GM18511 (cell line): ENCODE data around the gene BMPER.

ENCODE experiments used
- ATAC-seq: cut with Tn5 transposase; IDR thresholded peaks from one replicate; pipeline ENCODE4 v1.9.1; 2021; ENCODE audit warnings: mild to moderate bottlenecking, moderate library complexity; ENCODE audit not compliant: unreplicated experiment

Gene BMPER

DNA sequence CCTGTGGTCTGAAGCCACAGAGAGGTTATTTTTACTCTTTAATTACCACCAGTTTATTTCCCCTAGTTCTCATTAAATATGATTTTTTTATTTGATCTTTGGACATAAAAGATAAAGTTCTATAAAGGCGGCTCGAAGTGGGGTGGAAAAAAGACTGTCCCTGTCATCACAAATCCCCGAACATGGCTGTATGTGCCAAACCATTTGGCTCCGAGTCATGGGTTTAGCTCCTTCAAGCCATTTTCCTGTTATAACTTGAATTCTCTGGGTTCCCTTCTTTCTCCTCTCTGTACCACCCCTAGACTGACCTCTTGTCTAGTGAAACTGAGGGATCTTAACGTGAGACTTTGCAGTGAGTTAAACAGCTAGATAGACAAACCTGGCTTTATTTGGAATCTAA lies 181.6 kb downstream of the BMPER start:
- ATAC-seq: no peak

DNA sequence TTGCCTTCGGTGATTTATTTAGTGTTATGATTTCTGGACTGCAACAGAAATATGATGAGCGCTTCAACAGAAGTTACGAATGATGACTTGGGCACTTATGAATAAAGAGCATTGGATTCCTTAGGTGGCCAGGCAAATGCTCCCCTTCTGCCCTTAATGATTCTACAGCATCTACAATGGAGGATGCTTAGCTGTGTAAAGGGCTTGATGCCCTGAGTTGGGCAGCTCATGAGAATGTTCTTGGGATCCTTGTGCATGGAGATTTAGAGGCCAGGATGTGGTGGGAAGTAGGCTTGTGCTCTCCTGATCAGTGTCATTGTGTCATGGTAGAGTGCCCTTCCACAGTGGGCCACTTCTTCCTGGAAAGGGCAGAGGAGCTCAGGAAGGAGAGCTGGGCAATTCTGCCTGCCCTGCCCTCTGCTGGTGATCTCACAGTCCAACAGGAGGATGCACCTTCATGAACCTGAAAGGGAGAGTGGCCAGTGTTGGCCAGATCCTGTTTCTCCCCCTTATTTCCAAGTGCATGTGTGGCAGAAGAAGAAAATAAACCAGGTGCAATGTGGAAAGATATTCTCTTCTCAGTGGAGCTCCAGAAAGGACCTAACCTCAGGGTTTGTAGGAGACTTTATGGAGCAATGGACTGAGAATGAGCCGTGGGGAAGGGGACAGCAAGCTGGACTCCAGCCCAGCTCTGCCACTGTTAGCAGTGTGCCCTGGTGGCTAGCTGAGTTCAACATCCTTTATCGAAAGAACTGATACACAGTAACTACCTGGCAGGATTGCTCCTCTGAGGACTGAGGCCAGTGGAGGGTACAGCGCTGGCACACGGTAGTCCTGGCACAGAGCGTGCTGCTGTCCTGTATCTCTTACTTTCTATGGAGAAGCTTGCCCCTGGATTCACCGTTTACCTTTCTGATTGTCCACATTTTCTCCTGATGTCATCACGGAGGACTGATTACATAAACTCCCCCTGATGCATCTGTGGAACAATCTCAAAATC lies 182.9 kb downstream of the BMPER start:
- ATAC-seq: peak; percentile 56

- no peak for ATAC-seq
Observed at GRCh38 chr7:34090816-34091215, 185.5 kb downstream of the BMPER start.

DNA sequence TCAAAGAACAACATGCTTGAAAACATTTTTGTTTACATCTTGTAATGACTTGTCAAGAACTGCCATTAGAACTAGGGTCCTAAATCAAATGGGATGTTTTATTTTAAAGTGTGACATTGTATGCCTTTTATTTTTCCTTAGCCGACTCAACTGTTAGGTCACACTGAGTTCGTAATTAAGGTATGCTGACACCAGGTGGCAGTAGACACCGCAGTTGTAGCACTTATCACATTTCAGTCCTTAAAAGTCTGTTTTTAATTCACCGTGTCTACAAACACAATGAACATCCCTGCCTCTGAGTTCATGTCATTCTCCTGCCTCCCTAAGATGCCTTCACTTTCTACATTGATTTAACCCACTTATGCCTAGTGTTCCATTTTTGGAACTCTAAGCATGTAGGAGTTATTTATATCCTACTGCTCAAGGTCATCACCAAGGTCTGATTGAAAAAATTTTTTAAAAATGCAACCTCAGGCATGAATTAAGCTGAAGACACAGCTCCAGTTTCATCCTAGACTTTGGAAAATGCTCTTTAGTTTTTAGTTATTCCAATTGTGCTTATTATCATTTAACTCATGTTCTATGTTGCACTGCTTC lies 186.1 kb downstream of the BMPER start:
- no peak for ATAC-seq

GRCh38 chr7:34093276-34093675 lies 187.9 kb downstream of the BMPER start:
- no peak for ATAC-seq

DNA sequence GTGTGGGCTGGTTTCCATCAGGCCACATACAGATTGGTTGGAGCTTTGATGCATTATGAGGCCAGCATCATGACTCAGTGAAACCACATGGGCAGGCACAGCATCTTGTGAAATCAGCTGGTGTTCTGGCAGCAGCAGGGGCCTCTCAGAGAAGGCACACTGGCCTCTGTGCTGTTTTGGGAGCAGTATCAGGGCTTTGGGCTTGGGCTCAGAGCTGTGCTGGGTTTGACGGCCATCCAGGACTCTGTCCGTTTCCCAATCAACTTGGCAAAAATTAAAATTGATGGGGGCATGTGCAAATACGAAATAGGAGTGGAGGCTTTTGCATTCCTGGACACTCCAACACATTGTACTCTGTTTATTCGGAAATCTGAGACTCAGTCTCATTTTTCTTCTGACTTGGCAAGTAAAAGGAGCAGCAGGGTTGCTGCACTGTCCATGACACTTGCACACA lies 190.9 kb downstream of the BMPER start:
- no peak for ATAC-seq

GRCh38 chr7:34096777-34097176 lies 191.4 kb downstream of the BMPER start:
- ATAC-seq: no peak

GRCh38 chr7:34100661-34101060 lies 195.3 kb downstream of the BMPER start:
- no peak for ATAC-seq

DNA sequence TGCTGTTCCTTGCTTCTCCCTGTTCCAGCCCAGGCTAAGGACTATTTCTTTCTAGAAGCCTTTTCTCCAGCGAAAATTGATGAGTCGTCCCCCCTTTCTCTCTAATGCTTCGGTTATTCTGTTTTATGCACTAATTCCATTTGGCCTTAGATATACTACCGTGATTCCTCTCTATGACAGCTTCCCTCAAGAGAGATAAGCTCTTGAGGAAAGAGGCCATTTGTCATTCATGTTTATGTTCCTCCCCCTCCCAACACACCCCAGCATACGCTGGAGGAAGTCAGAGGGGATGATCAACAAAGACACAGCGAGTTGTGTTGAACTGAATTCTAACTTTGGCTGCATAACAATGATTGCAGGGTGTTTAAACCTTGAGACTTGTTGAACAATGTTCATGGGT lies 198.8 kb downstream of the BMPER start:
- no peak for ATAC-seq

DNA sequence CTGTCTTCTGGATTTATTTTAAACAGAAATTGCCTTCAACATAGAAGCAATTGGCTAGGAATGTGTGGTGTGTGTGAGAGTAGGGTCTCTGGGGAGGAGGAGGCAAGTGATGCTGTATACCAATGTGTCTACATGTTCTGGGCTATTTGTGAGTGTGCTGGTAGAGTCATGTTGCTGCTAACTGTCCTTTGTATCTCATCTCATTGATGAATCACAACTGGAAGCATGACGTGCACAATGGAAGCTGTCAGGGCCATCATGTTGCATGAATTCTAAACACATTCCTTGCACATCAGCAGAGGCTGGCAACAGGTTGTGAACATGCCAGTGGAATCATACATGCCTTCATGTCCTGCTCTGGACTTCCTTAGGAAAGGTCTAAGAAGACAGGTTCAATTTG lies 199.7 kb downstream of the BMPER start:
- ATAC-seq: no peak

DNA sequence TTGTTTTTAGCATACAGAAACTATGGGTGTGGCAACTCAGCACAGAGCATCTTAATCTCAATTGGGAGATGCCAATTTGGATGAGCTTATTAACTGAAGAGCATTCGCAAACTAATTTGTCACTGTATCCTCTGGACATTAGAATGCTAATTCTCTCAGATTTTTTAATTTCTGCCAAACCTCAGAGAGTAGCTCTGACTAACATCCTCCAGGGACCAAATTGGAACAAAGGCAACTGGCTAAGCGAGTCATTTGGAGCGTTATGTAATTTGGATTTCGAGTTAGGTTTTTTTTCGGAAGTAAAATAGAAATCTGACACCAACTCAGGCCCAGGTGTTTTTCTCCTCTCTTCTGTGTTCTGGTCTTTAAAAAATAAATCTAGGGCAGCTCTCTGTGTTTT lies 201.9 kb downstream of the BMPER start:
- ATAC-seq: no peak

- ATAC-seq: no peak
Observed at GRCh38 chr7:34108165-34108564, 202.8 kb downstream of the BMPER start.

DNA sequence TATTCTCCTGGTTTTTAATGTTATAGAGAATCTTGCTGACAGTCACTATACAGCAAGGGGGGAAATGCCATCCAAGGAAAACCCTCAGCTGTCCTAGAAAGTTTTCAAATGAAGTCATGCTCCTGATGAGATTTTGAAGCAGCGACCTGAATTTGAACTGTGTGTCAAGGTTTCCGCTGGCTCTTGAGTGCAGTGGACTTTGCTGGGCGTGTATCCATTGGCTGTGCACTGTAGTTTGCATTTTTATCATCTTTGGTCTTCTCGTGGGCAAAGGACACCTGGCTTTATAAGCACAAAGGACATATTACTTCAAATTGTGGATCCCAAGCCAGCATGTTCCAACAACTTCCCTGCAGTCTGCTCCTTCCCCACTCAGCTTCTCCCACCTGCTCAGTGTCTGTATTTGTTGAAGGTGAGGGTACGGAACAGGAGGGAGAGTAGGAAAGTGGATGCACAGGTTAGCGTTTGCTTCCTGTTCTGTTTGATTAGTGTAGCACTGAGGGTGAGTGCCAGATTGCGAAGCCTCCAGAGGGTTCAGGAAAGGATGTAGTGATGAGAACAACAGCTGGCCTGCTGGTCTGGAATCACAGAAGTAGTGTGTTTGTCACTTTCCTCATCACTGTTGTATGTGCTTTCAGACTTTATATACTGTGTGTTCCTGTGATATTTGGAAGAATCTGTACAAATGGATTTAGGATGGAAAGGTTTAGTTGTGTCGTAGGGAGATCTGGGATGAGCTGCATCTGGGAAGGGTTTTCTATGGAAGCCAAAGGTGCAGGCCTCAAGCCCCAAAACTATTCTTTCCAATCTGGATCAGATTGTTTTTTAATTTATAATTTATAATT lies 204.8 kb downstream of the BMPER start:
- no peak for ATAC-seq

GRCh38 chr7:34111031-34111430 lies 205.7 kb downstream of the BMPER start:
- no peak for ATAC-seq

DNA sequence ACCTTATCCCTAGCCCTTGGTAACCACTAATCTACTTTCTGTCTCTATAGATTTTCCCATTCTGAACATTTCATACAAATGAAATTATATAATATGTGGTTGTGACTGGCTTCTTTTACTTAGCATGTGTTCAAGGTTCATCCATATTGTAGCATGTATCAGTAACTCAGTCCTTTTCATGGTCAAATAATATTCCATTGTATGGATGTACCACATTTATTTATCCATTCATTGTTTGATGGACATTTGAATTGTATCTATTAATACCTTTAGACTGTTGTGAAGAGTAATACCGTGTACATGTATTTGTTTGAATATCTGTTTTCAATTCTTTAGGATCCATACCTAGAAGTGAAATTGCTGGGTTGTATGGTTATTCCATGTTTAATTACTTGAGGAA lies 210.2 kb downstream of the BMPER start:
- no peak for ATAC-seq

GRCh38 chr7:34117573-34117972 lies 212.2 kb downstream of the BMPER start:
- no peak for ATAC-seq

DNA sequence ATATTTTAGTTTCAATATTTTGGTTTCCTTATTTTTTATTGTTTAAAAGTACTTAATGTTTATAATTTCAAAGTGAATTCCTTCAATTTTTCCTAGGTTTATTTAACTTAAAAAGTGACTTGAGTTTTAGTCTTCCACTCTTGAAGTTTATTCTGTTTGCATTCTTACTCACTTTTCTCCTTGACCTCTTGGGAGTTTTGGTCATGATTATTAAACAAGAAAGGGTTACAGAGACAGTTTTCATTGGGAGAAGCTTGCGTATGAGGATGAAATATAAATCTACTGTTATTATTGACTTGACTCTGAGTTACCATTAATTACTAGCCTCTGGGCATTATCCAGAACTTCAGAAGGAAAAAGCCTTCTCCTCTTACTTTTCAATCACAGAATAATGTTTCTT lies 216.0 kb downstream of the BMPER start:
- no peak for ATAC-seq

- ATAC-seq: no peak
Observed at GRCh38 chr7:34123316-34123715, 218.0 kb downstream of the BMPER start.

- no peak for ATAC-seq
Observed at GRCh38 chr7:34124765-34125164, 219.4 kb downstream of the BMPER start.

GRCh38 chr7:34128762-34129161 lies 223.4 kb downstream of the BMPER start:
- ATAC-seq: no peak

DNA sequence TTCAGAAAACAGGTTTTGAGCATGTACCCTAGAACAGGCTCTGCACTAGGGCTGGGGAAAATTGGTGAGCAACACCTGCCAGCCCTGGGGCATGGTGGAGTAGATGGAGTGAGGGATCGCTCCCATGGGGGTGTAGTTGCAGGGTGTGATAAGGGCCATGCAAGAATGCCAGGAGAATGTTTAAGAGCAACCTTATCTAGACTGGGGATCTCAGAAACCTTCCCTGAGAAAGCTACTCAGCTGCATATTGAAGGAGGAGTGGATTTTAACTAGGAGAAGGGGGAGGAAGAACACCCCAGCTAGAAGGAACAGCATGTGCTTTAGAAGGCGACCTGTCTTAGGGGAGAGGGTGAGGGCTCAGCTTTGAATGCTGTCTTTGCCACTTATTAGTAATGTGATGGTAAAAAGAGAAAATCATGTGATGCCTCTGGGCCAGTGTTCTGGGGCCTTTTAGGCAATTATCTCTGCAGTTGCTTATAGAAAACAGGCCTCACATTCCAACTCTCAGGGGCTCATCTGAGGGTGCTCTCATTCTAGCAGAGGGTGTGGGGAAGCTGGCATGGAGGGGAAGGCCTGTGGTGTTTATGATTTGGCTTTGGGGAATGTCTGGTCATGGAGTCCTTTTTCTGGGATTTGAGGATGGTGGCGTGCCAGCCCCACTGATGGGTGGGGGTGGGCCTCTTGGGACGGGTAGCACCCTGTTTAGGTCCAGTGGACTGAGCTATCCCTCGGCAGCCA lies 225.4 kb downstream of the BMPER start:
- no peak for ATAC-seq
